Natural killer cell (primary cell): ENCODE data around the gene FAM236D. TPM values are rescaled to one million over a fixed set of nuclear protein-coding genes. Genes with fewer than 3 reads are reported as not detected.
"Not testable (repeated sequence)": the region's sequence is repeated elsewhere in the genome, so short reads cannot be mapped to it uniquely, and the experiment has no call there.

ENCODE experiments used
- ATAC-seq, 3 donors: fragments of 150-1000 bp in 2 of 3; fragments of 200-7000 bp in 1 of 3; cut with Tn5 transposase; 1 replicate in 1 of 3; 2 replicates in 2 of 3; pipeline ENCODE4 v1.10.0; 2021; ENCODE audit warnings: mild to moderate bottlenecking in 2 of 3, moderate library complexity in 2 of 3
- DNase-seq, 2 donors: peaks; one replicate each; pipeline versions ENCODE4 v3.0.0 to v3.0.0-alpha.2; 2013 to 2021; ENCODE audit warnings: mixed read lengths in 1 of 2
- H3K27ac ChIP-seq: one replicate; pipeline ENCODE4 v1.5.1; 2013; ENCODE audit warnings: mild to moderate bottlenecking, low read length
- H3K27me3 ChIP-seq: one replicate; pipeline ENCODE4 v1.6.1; 2013; ENCODE audit warnings: low read length; ENCODE audit not compliant: control insufficient read depth, insufficient read depth
- H3K36me3 ChIP-seq: one replicate; pipeline ENCODE4 v1.6.1; 2013; ENCODE audit warnings: low read length; ENCODE audit not compliant: control insufficient read depth, insufficient read depth
- H3K4me1 ChIP-seq: one replicate; pipeline ENCODE4 v1.6.1; 2013; ENCODE audit warnings: low read length; ENCODE audit not compliant: control insufficient read depth, insufficient read depth
- H3K4me3 ChIP-seq: one replicate; pipeline ENCODE4 v1.5.1; 2013; ENCODE audit warnings: low read length
- H3K9me3 ChIP-seq: one replicate; pipeline ENCODE4 v1.6.1; 2013; ENCODE audit warnings: low read length; ENCODE audit not compliant: control insufficient read depth, insufficient read depth
- H3K27ac Mint-ChIP-seq, 2 donors: one replicate each; pipeline ENCODE4 v1.8.0; 2022; ENCODE audit warnings: mild to moderate bottlenecking in 2 of 2, mixed read lengths in 2 of 2, moderate library complexity in 1 of 2
- H3K27me3 Mint-ChIP-seq, 2 donors: one replicate each; pipeline ENCODE4 v1.8.0; 2022; ENCODE audit warnings: low read depth in 2 of 2, mixed read lengths in 2 of 2
- H3K36me3 Mint-ChIP-seq: one replicate; pipeline ENCODE4 v1.8.0; 2022; ENCODE audit warnings: mixed read lengths
- H3K4me1 Mint-ChIP-seq, 2 donors: one replicate each; pipeline ENCODE4 v1.8.0; 2022; ENCODE audit warnings: mixed read lengths in 2 of 2
- H3K4me3 Mint-ChIP-seq: one replicate; pipeline ENCODE4 v1.8.0; 2022; ENCODE audit warnings: mild to moderate bottlenecking, moderate library complexity, mixed read lengths
- H3K9me3 Mint-ChIP-seq, 2 donors: one replicate each; pipeline ENCODE4 v1.8.0; 2022; ENCODE audit warnings: mixed read lengths in 2 of 2
- WGBS: methylation state at CpG from one replicate; pipeline ENCODE4 v1.1.7; 2013; ENCODE audit warnings: missing lambda C conversion rate; ENCODE audit not compliant: insufficient coverage; 5-methylcytosine and 5-hydroxymethylcytosine counted together
- intact Hi-C: fragments of 100-400 bp; cut with micrococcal nuclease; formaldehyde crosslinking; loops from one replicate; pipeline ENCODE4 v1.14.2; 2022
- total RNA-seq, 4 donors: library from RNA; stranded (reverse); fragments of 120-200 nt in 1 of 4; gene quantifications; one replicate each; pipeline versions ENCODE4 v1.2.3 to v1.2.4, GENCODE V29; 2013 to 2022

Gene FAM236D
- total RNA-seq, 3 donors from 2014 or later (not counting 1 experiment from before 2014, with no cell fraction given), result not detected

- H3K9me3 ChIP-seq, H3K27ac ChIP-seq, H3K4me1 ChIP-seq, H3K27me3 ChIP-seq, H3K36me3 Mint-ChIP-seq, H3K27ac Mint-ChIP-seq, H3K36me3 ChIP-seq, H3K4me1 Mint-ChIP-seq, H3K27me3 Mint-ChIP-seq, H3K4me3 Mint-ChIP-seq, H3K9me3 Mint-ChIP-seq, intact Hi-C loops, DNase-seq, H3K4me3 ChIP-seq: not testable (repeated sequence)
- peak in 1 of 3 donors; percentile 45 for ATAC-seq
- WGBS, result no CpG with 5 or more reads among the region's 6 CpGs
These were observed 29.9 kb downstream of the FAM236D start for GRCh38 chrX:72778146-72778545.

DNA sequence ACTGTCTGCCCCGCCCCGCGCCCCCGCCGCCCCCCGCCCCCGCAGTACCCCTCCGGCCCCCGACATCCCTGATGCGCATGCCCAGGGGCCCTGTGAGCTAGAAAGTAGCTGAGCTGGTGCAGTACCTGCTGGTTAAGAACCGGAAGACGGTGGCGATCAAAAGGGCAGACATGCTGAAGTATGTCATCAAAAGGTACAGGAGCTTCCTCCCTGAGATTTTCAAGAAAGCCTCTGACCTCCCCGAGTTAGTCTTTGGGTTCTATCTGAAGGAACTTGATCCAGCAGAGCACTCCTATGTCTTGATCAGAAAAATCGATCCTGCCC, 30.6 kb downstream of the FAM236D start:
- intact Hi-C loops, H3K36me3 ChIP-seq, H3K4me3 ChIP-seq, H3K27me3 Mint-ChIP-seq, H3K27me3 ChIP-seq, H3K36me3 Mint-ChIP-seq, H3K9me3 ChIP-seq, DNase-seq, H3K27ac ChIP-seq, H3K4me1 Mint-ChIP-seq, H3K27ac Mint-ChIP-seq, H3K4me3 Mint-ChIP-seq, H3K4me1 ChIP-seq, H3K9me3 Mint-ChIP-seq: not testable (repeated sequence)
- peak; percentile 56 to 66 (median 59) for ATAC-seq
- WGBS, result no CpG with 5 or more reads among the region's 15 CpGs

DNA sequence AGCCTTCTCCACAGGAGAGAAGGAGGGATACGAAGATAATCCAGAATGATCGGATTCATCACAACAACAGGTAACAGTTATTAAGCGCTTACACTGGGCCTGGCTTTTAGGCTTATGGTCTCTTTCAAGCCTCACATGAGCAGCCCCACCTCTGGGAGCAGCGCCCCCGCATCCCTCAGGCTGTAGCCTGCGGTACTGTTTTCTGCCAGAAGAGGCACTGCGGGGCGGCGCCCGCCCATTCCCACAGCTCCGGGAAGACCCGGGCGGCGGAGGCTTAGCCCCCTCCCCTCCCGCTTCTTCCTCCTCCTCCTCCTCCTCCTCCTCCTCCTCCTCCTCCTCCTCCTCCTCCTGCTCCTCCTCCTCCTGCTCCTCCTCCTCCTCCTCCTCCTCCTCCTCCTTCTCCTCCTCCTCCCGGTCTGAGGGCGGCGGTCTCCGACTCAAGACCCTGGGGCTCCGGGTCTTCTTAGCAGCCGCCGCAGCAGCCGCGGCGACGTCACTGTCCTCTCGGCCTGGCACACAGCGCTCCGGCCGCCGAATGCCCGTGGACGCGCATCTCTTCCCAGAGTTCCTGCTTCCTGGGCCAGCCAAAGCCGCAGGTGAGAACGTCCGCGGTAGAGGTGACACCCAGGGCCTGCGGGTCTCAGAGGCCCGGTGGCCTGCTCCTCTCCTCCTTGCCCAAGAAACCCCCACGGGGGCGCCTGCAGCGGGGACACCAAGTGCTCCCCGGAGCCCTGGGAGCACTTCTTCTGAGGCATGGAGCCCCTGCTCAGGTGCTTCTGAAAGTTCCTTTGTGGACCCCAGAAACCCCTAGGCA, 31.1 kb downstream of the FAM236D start, which contains the start of gene DMRTC1B:
TSS of gene DMRTC1B (plus strand) at position 238 of the 814 bp plus-strand sequence. CDS start 68,246 bp downstream, outside the sequence.
- H3K9me3 Mint-ChIP-seq, H3K27ac Mint-ChIP-seq, DNase-seq, H3K9me3 ChIP-seq, H3K27me3 ChIP-seq, H3K27me3 Mint-ChIP-seq, H3K36me3 Mint-ChIP-seq, H3K4me1 ChIP-seq, intact Hi-C loops, H3K27ac ChIP-seq, H3K4me3 ChIP-seq, H3K4me1 Mint-ChIP-seq, H3K36me3 ChIP-seq, H3K4me3 Mint-ChIP-seq: not testable (repeated sequence)
- peak; percentile 67 to 84 (median 81) for ATAC-seq
- WGBS, result no CpG with 5 or more reads among the region's 44 CpGs

- WGBS, result no CpG with 5 or more reads among the region's 9 CpGs
- DNase-seq, H3K36me3 ChIP-seq, intact Hi-C loops, H3K4me3 ChIP-seq, H3K4me1 Mint-ChIP-seq, H3K27me3 ChIP-seq, H3K4me3 Mint-ChIP-seq, H3K9me3 Mint-ChIP-seq, H3K4me1 ChIP-seq, ATAC-seq, H3K27ac ChIP-seq, H3K27ac Mint-ChIP-seq, H3K27me3 Mint-ChIP-seq, H3K9me3 ChIP-seq, H3K36me3 Mint-ChIP-seq: not testable (repeated sequence)
These were observed 47.6 kb downstream of the FAM236D start for GRCh38 chrX:72760454-72760853.

Other genes with a start within 250 kb of the FAM236D start
- 10 to 100 TPM; 24.3 to 30.4 (median 26.6) TPM for gene HDAC8, start 235.4 kb downstream of the FAM236D start, total RNA-seq
- under 1 TPM; 0.13 to 0.24 (median 0.16) TPM for gene PHKA1, start 93.9 kb downstream of the FAM236D start, total RNA-seq
- under 1 TPM in 2 of 3 donors, not detected in 1; 0.33 to 0.91 TPM for gene DMRTC1B, start 31.3 kb downstream of the FAM236D start, total RNA-seq
- gene FAM236B, start 25.6 kb downstream of the FAM236D start, total RNA-seq, result not detected
- not detected for gene FAM236C, start 104.4 kb upstream of the FAM236D start, total RNA-seq
- gene FAM236A, start 130.0 kb upstream of the FAM236D start, total RNA-seq, result not detected
- not detected for gene DMRTC1, start 135.6 kb upstream of the FAM236D start, total RNA-seq
- gene PABPC1L2B, start 194.7 kb upstream of the FAM236D start, total RNA-seq, result not detected